GM21423 (cell line): ENCODE data around the gene FHL1.

ENCODE experiments used
- ATAC-seq: cut with Tn5 transposase; IDR thresholded peaks from one replicate; pipeline ENCODE4 v1.9.1; 2021; ENCODE audit warnings: mild to moderate bottlenecking, moderate library complexity; ENCODE audit not compliant: unreplicated experiment

Gene FHL1

GRCh38 chrX:136250191-136251040 is 103.1 kb downstream of the FHL1 start:
- peak; percentile 36 for ATAC-seq

DNA sequence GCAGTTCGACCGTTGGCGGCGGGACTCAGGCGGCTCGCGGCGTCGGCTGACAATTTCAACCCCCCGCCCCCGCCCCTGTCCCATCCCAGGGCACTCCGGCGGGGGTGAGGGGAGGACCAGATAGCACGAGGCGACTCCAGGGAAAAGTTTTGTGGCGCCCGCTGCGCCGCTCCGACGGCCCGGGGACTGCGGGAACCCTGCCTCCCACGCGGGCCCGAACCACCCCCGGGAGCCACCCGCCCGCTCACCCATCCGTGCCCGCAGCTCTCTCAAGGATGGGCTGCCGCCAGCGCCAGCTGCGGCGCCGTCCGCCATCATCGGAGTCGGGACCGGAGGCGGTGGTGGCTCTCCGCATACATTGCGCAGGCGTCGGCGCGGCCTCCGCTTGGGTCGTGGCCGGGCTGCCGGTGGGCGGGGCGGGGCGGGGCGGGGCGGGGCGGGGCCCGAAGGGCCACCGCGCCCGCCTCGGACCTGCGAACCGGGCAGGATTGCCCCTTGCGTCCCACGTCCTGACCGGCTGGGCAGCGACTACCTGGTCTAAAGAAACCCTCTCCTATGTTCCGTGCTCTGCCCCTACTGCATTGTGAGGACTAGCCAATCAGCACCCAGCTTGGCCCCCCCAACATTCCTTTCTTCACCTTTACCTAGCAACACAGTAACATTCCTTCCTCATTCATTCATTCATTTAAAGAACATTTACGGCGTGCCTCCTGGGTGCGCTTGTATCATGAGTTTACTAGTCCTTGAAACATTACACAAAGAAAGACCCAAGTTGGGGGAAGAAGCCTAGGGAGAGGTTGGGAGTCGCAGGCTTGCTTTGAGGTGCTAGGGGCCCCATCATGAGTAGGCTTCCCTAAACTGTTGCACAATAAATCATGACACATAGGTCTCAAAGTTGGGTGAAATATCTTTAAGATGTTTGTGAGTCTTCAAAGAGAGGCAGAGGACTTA is 104.0 kb downstream of the FHL1 start, which contains the start of gene MAP7D3:
MAP7D3 (minus strand) TSS at position 360 of the 951 bp plus-strand sequence; CDS start at position 318, 42 bp downstream.
- peak; percentile 81 for ATAC-seq

DNA sequence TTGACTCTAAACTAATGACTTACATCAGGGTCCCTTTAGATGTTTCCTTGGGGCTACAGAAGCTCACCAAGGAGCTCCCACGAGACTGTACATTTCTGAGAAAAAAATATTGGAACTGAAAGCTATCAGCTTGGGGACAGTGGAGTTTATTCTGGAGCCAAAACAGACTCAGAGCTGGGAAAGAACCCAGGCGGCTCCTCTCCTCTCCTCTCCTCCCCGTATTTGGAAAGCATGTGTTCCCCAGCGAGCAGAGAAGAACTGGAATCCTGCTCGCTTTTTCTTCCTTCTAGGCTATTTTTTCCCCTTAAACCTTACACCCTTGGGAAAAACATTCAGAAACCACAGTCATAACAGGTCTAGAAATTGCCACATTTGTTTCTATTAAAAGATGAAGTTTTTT is 108.2 kb downstream of the FHL1 start:
- ATAC-seq: no peak

DNA sequence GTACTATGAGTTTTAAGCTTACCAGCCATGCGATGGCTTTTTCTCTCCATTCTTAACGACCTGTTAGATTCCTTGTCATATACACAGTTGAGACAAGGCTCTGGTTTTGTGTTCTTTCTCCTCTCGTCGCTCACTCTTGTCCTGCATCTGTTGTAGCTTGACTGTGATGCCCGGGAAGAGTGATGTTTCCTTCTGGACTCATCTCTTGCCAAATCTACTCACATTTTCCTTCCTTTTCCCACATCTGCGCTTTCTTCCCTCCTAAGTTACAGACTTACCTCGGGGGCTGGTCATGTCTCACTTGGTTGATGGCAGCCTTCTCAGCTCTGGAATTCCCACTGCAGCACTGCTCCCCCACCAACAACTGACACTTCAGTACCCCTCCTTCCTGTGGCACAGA is 108.7 kb downstream of the FHL1 start:
- ATAC-seq: no peak

DNA sequence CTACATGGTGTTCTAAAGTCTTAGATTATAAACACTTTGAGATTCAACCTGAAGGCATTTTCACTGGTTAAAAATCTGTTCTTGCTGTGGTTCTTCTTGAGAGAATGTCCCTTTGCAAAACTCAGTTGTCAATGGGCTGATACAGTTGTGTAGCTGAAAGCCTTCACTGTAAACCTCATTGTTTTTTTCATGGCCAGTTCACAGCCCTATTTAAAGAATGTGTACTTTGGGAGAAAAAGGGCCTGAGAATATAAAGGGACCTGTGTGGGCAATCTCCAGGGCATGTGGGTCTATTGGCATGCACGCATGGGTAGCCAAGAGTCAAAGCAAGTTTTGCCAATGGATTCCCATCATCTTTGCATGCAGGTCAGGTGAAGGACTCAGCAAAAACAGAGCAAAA is 111.6 kb downstream of the FHL1 start:
- ATAC-seq: no peak

DNA sequence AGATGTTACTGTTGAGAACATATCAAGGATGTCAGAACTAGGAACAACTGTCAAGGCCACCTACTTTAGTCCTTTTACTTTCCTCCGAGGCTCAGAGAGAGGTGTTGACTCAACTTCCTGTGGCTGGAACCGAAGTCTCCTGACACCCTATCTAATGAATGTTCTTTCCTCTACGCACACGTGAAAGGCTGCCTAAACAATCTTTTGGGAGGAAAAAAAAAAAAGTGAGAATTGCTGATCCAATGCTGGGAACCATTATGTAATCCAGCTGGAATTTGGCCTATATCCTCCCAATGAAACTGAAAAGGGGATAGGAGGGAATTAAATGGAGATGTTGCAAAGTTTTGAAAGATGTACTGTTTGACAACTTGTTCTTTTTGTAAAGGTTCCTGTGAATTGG is 112.2 kb downstream of the FHL1 start:
- ATAC-seq: no peak

DNA sequence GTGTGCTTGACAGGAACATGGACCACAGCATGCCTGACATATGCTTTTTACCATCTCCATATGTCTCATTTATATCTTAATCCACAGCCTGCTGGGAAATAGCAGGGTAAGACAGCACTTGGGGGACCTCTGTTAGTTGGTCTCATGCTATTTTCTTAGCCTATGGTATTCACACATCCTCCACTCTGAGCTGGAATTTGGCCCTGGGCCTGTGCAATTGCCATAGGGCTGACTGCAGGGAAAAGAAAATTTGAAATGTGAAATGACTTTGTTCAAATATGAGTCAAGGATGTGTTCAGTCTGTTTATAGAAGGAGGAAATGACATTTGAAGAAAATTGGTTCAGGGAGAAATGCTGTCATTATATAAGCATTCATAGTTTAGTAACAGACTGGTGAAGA is 113.4 kb downstream of the FHL1 start:
- no peak for ATAC-seq
